Stimulated activated memory B cell treated with anti-CD40 and anti-IgM and Interleukin-4, amounts not matched to agents 10 μg/mL and 1 μg/mL and 100 μg/mL, for 72 hours (primary cell): ENCODE data around the gene EYA3.

Experiments
- ATAC-seq: fragments of 150-1000 bp; cut with Tn5 transposase; 2 replicates; pipeline ENCODE4 v1.10.0; 2021
- H3K27ac Mint-ChIP-seq: one replicate; pipeline ENCODE4 v1.8.0; 2022; ENCODE audit warnings: mild to moderate bottlenecking, mixed read lengths
- H3K27me3 Mint-ChIP-seq: one replicate; pipeline ENCODE4 v1.8.0; 2022; ENCODE audit warnings: mixed read lengths
- H3K36me3 Mint-ChIP-seq: one replicate; pipeline ENCODE4 v1.8.0; 2022; ENCODE audit warnings: mixed read lengths
- H3K4me1 Mint-ChIP-seq: one replicate; pipeline ENCODE4 v1.8.0; 2022; ENCODE audit warnings: mixed read lengths
- H3K4me3 Mint-ChIP-seq: one replicate; pipeline ENCODE4 v1.8.0; 2022; ENCODE audit warnings: mild to moderate bottlenecking, moderate library complexity, mixed read lengths
- H3K9me3 Mint-ChIP-seq: one replicate; pipeline ENCODE4 v1.8.0; 2022; ENCODE audit warnings: mixed read lengths

EYA3 gene

DNA sequence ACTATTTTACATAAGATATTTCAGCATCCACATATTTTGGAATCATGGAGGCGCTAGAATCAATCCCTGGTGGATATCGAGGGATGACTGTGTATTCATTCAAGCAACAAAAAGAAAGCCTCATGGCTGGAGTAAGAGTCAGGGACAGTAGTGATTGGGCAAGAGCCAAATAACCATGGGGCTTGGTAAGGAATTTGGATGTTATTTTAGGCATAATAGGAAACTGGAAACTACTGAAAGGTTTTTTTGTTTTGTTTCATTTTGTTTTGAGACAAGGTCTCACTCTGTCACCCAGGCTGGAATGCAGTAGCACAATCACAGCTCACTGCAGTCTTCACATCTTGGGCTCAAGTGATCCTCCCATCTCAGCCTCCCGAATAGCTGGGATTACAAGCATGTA lies 33.8 kb upstream of the EYA3 start:
- H3K27ac Mint-ChIP-seq = no peak overlapping the region
- no peaks in the 10 kb centered on the region for H3K36me3 Mint-ChIP-seq
- H3K9me3 Mint-ChIP-seq = no peaks in the 10 kb centered on the region
- H3K4me3 Mint-ChIP-seq = no peak overlapping the region
- peaks cover 18% of the 10 kb centered on the region for H3K4me1 Mint-ChIP-seq
- H3K27me3 Mint-ChIP-seq = no peaks in the 10 kb centered on the region
- ATAC-seq = no peak

GRCh38 chr1:28119556-28119955 lies 31.1 kb upstream of the EYA3 start:
- ATAC-seq = no peak
- no peaks in the 10 kb centered on the region for H3K27me3 Mint-ChIP-seq
- H3K4me3 Mint-ChIP-seq = no peak overlapping the region
- H3K4me1 Mint-ChIP-seq = peaks cover 18% of the 10 kb centered on the region
- H3K27ac Mint-ChIP-seq = no peak overlapping the region
- no peaks in the 10 kb centered on the region for H3K36me3 Mint-ChIP-seq
- no peaks in the 10 kb centered on the region for H3K9me3 Mint-ChIP-seq

GRCh38 chr1:28118640-28119307 lies 30.4 kb upstream of the EYA3 start:
- no peak for ATAC-seq
- Mint-ChIP-seq H3K4me3 (no peak overlapping the region), H3K4me1 (peaks cover 17% of the 10 kb centered on the region), H3K27ac (no peak overlapping the region), H3K9me3 (no peaks in the 10 kb centered on the region), H3K27me3 (no peaks in the 10 kb centered on the region), H3K36me3 (no peaks in the 10 kb centered on the region)

DNA sequence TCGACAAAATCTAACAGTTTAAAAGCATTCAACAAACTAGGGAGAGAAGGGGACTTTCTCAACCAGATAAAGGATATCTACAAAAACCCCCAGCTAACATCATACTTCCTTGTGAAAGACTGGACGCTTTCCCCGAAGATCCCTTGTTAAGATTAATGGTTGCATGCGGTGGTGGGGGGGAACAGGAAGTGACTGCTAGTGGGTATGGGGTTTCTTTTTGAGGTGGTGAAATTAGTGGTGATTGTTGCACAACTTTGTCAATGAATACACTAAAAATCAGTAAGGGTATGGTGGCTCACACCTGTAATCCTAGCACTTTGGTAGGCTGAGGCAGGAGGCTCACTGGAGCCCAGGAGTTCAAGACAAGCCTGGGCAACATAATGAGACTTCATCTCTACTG lies 26.9 kb upstream of the EYA3 start:
- Mint-ChIP-seq H3K27me3 (no peaks in the 10 kb centered on the region), H3K4me3 (no peak overlapping the region), H3K36me3 (no peaks in the 10 kb centered on the region), H3K4me1 (peaks cover 26% of the 10 kb centered on the region), H3K9me3 (no peaks in the 10 kb centered on the region), H3K27ac (no peak overlapping the region)
- ATAC-seq = peak; percentile 63

- ATAC-seq = no peak
These were observed 26.4 kb upstream of the EYA3 start for GRCh38 chr1:28114844-28115243.

GRCh38 chr1:28113242-28113572 lies 24.8 kb upstream of the EYA3 start:
- Mint-ChIP-seq H3K27me3 (no peaks in the 10 kb centered on the region), H3K4me3 (no peak overlapping the region), H3K9me3 (no peaks in the 10 kb centered on the region), H3K36me3 (no peaks in the 10 kb centered on the region), H3K27ac (no peak overlapping the region), H3K4me1 (peaks cover 26% of the 10 kb centered on the region)
- ATAC-seq = no peak

More at GRCh38 chr1:28114844-28115243, 26.4 kb upstream of the EYA3 start:
- H3K4me3 Mint-ChIP-seq = no peak overlapping the region
- no peaks in the 10 kb centered on the region for H3K9me3 Mint-ChIP-seq
- peaks cover 26% of the 10 kb centered on the region for H3K4me1 Mint-ChIP-seq
- H3K36me3 Mint-ChIP-seq = no peaks in the 10 kb centered on the region
- no peak overlapping the region for H3K27ac Mint-ChIP-seq
- H3K27me3 Mint-ChIP-seq = no peaks in the 10 kb centered on the region

GRCh38 chr1:28112388-28113241 lies 24.2 kb upstream of the EYA3 start:
- no peak for ATAC-seq
- Mint-ChIP-seq H3K9me3 (no peaks in the 10 kb centered on the region), H3K4me1 (peaks cover 26% of the 10 kb centered on the region), H3K36me3 (no peaks in the 10 kb centered on the region), H3K27me3 (no peaks in the 10 kb centered on the region), H3K27ac (no peak overlapping the region), H3K4me3 (no peak overlapping the region)

DNA sequence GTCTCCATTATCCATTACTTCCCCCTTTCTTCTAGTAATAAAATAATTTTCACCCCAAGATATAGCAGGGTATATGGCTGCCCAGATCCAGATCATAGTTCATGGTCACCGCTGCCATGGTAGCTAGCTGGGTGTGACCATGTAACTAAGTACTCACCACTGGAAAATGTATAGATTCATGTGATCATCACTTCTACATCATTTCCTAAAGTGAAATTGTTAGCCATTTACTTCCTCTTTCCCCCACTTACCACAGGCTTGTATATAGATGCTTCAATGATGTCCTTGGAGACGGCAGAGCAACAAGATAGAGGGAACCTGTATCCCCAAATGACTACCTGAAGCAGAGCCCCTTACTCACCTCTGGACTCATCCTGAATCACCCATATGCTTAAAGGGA lies 22.7 kb upstream of the EYA3 start:
- H3K27me3 Mint-ChIP-seq = no peaks in the 10 kb centered on the region
- no peaks in the 10 kb centered on the region for H3K36me3 Mint-ChIP-seq
- H3K9me3 Mint-ChIP-seq = no peaks in the 10 kb centered on the region
- ATAC-seq = peak; percentile 74
- no peak overlapping the region for H3K4me3 Mint-ChIP-seq
- H3K27ac Mint-ChIP-seq = peak overlapping the region; percentile 60
- H3K4me1 Mint-ChIP-seq = peaks cover 26% of the 10 kb centered on the region

GRCh38 chr1:28110555-28110954 lies 22.1 kb upstream of the EYA3 start:
- H3K9me3 Mint-ChIP-seq = no peaks in the 10 kb centered on the region

GRCh38 chr1:28109639-28110038 lies 21.2 kb upstream of the EYA3 start:
- no peaks in the 10 kb centered on the region for H3K27me3 Mint-ChIP-seq
- H3K4me3 Mint-ChIP-seq = no peak overlapping the region
- H3K36me3 Mint-ChIP-seq = no peaks in the 10 kb centered on the region
- H3K27ac Mint-ChIP-seq = no peak overlapping the region
- H3K4me1 Mint-ChIP-seq = peaks cover 17% of the 10 kb centered on the region
- no peak for ATAC-seq
- no peaks in the 10 kb centered on the region for H3K9me3 Mint-ChIP-seq

More at GRCh38 chr1:28110555-28110954, 22.1 kb upstream of the EYA3 start:
- ATAC-seq = no peak
- Mint-ChIP-seq H3K27ac (peak overlapping the region; percentile 60), H3K27me3 (no peaks in the 10 kb centered on the region), H3K36me3 (no peaks in the 10 kb centered on the region), H3K4me1 (peaks cover 25% of the 10 kb centered on the region), H3K4me3 (no peak overlapping the region)

GRCh38 chr1:28108001-28108400 lies 19.6 kb upstream of the EYA3 start:
- peaks cover 17% of the 10 kb centered on the region for H3K4me1 Mint-ChIP-seq
- no peaks in the 10 kb centered on the region for H3K27me3 Mint-ChIP-seq
- no peak overlapping the region for H3K4me3 Mint-ChIP-seq
- H3K9me3 Mint-ChIP-seq = no peaks in the 10 kb centered on the region
- no peak overlapping the region for H3K27ac Mint-ChIP-seq
- no peak for ATAC-seq
- H3K36me3 Mint-ChIP-seq = no peaks in the 10 kb centered on the region

DNA sequence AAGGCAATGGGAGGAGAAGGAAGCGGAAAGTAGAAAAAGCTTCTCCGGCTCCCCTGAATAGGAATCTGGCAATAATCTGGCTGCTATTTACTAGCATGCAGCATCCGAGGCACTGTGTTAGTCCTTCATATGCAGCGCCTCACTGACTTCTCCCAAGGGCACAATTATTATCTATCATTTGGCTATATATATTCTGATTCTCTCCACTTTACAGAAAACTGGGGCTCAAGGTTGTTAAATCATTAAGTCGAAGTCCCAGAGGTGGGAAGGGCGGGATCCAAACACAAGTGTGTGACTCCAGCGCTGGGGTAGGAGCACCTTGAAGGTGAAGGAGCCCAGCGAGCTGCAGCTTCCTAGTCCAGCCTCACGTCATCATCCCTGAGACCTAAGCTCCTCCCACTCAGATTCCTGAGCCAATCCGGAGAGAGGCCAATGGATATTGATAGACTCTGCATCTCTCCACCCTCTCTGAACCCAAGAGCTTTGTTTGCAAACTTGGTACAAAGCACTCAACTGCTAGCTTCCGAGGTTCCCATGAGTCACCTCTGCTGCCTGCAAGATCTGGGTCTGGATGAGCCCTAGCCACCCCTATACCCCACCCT lies 16.6 kb upstream of the EYA3 start:
- Mint-ChIP-seq H3K27me3 (no peaks in the 10 kb centered on the region), H3K4me3 (no peak overlapping the region), H3K9me3 (no peaks in the 10 kb centered on the region), H3K27ac (no peak overlapping the region), H3K4me1 (no peaks in the 10 kb centered on the region), H3K36me3 (no peaks in the 10 kb centered on the region)
- ATAC-seq = no peak

- Mint-ChIP-seq H3K4me3 (no peak overlapping the region), H3K4me1 (no peaks in the 10 kb centered on the region), H3K9me3 (no peaks in the 10 kb centered on the region), H3K27me3 (no peaks in the 10 kb centered on the region), H3K27ac (no peak overlapping the region), H3K36me3 (no peaks in the 10 kb centered on the region)
- ATAC-seq = no peak
These were observed 13.8 kb upstream of the EYA3 start for GRCh38 chr1:28102189-28102588.

DNA sequence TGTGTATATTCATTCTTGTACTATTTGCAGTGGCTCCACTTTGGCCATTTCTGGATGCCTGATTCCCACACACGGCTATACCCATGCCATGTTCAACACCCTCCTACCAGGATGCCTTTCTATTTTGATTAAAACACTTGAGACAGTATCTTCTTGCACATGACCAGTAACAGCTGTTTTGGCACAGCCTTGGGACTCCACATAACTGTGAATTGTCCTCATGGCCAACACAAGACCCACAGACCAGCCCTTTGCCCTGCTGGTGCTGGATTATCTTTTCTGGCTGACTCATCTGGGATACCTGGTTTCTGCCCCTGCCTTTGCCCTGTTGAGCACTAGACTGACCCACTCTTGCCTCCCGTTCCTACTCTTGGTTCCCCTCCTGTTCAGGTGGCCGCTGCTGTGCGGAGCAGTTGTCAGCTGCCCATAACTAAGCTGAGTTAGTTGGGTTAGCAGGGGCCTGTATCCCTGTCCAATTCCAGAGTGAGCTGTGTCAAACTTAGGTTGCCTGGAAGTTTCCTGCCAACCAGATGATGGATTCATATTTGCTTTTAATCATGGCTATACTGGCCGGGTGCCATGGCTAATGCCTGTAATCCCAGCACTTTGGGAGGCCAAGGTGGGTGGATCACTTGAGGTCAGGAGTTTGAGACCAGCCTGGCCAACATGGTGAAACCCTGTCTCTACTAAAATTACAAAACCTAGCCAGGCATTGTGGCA lies 10.8 kb upstream of the EYA3 start:
- H3K4me1 Mint-ChIP-seq = no peaks in the 10 kb centered on the region
- no peak for ATAC-seq
- H3K36me3 Mint-ChIP-seq = no peaks in the 10 kb centered on the region
- no peak overlapping the region for H3K4me3 Mint-ChIP-seq
- no peaks in the 10 kb centered on the region for H3K9me3 Mint-ChIP-seq
- H3K27me3 Mint-ChIP-seq = no peaks in the 10 kb centered on the region
- no peak overlapping the region for H3K27ac Mint-ChIP-seq

GRCh38 chr1:28097100-28097472 lies 8.7 kb upstream of the EYA3 start:
- Mint-ChIP-seq H3K4me1 (peaks cover 6% of the 10 kb centered on the region), H3K27ac (no peak overlapping the region), H3K27me3 (no peaks in the 10 kb centered on the region), H3K9me3 (no peaks in the 10 kb centered on the region), H3K36me3 (no peaks in the 10 kb centered on the region), H3K4me3 (no peak overlapping the region)
- no peak for ATAC-seq
